Measurements from ENCODE around the gene NRG2. TPM values are rescaled to one million over a fixed set of nuclear protein-coding genes. Genes with fewer than 3 reads are reported as not detected.

NRG2 gene
- total and polyA plus RNA-seq, 2 experiments from 2014 or later = 0.37 to 1.3 TPM

DNA sequence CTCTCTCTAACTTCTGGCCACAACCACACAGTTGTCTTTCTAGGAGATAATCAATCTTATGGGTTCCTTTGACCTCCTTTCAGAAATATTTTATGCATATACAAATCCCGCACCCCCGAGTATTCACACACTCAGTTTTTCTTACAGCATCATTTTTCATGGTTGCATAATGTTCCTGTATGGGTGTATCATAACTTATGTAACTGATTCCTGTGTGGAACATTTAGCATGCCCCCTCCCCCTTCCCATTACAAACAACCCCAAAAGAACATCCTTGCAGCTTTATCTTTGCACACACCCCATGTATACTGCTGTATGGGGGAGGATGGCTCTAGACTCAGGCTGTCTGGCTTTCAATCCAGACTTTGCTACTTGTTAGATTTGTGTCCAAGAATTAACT is 153.7 kb downstream of the NRG2 start:
- H3K36me3 ChIP-seq (ENCODE audit: insufficient read depth) = no peaks in the 10 kb centered on the region
- Mint-ChIP-seq H3K27ac (no peak overlapping the region), H3K9me3 (no peaks in the 10 kb centered on the region), H3K4me1 (no peaks in the 10 kb centered on the region; the same call in 2 of the 3 replicates), H3K4me3 (no peak overlapping the region), H3K36me3 (ENCODE audit: low read depth) (no peaks in the 10 kb centered on the region), H3K27me3 (ENCODE audit: insufficient read depth, low read depth, poor library complexity) (peaks cover 15% of the 10 kb centered on the region)
- no peak overlapping the region for H3K4me3 ChIP-seq
- no peak for DNase-seq (ENCODE audit: low spot score)
- no peak overlapping the region for H2AFZ ChIP-seq
- no peak overlapping the region for H3K4me2 ChIP-seq
- H3F3A ChIP-seq (replicated peaks; ENCODE audit: low read depth) = no peaks in the 10 kb centered on the region
- ATAC-seq = no peak
- H3K79me2 ChIP-seq (replicated peaks; ENCODE audit: insufficient read depth) = no peaks in the 10 kb centered on the region
- TF ChIP-seq NANOG (IDR thresholded peaks at IDR 0.05; ENCODE audit: borderline replicate concordance) (no peak), POLR2AphosphoS5 (IDR thresholded peaks at IDR 0.05; ENCODE audit: low read depth) (no peak), STAT1 (IDR thresholded peaks at IDR 0.05; ENCODE audit: unreplicated experiment) (no peak), JUNB (IDR thresholded peaks at IDR 0.05; ENCODE audit: unreplicated experiment) (no peak), EZH2phosphoT487 (IDR thresholded peaks at IDR 0.05; ENCODE audit: unreplicated experiment) (no peak), CREB1 (CRISPR knock-in tag; IDR thresholded peaks at IDR 0.05; ENCODE audit: low read depth) (no peak), ZNF331 (CRISPR knock-in tag; IDR thresholded peaks at IDR 0.05; ENCODE audit: low read depth) (no peak)
- TF ChIP-seq, protein P1, sequence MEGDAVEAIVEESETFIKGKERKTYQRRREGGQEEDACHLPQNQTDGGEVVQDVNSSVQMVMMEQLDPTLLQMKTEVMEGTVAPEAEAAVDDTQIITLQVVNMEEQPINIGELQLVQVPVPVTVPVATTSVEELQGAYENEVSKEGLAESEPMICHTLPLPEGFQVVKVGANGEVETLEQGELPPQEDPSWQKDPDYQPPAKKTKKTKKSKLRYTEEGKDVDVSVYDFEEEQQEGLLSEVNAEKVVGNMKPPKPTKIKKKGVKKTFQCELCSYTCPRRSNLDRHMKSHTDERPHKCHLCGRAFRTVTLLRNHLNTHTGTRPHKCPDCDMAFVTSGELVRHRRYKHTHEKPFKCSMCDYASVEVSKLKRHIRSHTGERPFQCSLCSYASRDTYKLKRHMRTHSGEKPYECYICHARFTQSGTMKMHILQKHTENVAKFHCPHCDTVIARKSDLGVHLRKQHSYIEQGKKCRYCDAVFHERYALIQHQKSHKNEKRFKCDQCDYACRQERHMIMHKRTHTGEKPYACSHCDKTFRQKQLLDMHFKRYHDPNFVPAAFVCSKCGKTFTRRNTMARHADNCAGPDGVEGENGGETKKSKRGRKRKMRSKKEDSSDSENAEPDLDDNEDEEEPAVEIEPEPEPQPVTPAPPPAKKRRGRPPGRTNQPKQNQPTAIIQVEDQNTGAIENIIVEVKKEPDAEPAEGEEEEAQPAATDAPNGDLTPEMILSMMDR (conservative IDR thresholded peaks at IDR 0.05; ENCODE audit: low read depth in 2 of 2) = no peak
- TF ChIP-seq, protein P2, sequence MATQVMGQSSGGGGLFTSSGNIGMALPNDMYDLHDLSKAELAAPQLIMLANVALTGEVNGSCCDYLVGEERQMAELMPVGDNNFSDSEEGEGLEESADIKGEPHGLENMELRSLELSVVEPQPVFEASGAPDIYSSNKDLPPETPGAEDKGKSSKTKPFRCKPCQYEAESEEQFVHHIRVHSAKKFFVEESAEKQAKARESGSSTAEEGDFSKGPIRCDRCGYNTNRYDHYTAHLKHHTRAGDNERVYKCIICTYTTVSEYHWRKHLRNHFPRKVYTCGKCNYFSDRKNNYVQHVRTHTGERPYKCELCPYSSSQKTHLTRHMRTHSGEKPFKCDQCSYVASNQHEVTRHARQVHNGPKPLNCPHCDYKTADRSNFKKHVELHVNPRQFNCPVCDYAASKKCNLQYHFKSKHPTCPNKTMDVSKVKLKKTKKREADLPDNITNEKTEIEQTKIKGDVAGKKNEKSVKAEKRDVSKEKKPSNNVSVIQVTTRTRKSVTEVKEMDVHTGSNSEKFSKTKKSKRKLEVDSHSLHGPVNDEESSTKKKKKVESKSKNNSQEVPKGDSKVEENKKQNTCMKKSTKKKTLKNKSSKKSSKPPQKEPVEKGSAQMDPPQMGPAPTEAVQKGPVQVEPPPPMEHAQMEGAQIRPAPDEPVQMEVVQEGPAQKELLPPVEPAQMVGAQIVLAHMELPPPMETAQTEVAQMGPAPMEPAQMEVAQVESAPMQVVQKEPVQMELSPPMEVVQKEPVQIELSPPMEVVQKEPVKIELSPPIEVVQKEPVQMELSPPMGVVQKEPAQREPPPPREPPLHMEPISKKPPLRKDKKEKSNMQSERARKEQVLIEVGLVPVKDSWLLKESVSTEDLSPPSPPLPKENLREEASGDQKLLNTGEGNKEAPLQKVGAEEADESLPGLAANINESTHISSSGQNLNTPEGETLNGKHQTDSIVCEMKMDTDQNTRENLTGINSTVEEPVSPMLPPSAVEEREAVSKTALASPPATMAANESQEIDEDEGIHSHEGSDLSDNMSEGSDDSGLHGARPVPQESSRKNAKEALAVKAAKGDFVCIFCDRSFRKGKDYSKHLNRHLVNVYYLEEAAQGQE (IDR thresholded peaks at IDR 0.05; ENCODE audit: unreplicated experiment) = no peak
- TF ChIP-seq, protein P3, sequence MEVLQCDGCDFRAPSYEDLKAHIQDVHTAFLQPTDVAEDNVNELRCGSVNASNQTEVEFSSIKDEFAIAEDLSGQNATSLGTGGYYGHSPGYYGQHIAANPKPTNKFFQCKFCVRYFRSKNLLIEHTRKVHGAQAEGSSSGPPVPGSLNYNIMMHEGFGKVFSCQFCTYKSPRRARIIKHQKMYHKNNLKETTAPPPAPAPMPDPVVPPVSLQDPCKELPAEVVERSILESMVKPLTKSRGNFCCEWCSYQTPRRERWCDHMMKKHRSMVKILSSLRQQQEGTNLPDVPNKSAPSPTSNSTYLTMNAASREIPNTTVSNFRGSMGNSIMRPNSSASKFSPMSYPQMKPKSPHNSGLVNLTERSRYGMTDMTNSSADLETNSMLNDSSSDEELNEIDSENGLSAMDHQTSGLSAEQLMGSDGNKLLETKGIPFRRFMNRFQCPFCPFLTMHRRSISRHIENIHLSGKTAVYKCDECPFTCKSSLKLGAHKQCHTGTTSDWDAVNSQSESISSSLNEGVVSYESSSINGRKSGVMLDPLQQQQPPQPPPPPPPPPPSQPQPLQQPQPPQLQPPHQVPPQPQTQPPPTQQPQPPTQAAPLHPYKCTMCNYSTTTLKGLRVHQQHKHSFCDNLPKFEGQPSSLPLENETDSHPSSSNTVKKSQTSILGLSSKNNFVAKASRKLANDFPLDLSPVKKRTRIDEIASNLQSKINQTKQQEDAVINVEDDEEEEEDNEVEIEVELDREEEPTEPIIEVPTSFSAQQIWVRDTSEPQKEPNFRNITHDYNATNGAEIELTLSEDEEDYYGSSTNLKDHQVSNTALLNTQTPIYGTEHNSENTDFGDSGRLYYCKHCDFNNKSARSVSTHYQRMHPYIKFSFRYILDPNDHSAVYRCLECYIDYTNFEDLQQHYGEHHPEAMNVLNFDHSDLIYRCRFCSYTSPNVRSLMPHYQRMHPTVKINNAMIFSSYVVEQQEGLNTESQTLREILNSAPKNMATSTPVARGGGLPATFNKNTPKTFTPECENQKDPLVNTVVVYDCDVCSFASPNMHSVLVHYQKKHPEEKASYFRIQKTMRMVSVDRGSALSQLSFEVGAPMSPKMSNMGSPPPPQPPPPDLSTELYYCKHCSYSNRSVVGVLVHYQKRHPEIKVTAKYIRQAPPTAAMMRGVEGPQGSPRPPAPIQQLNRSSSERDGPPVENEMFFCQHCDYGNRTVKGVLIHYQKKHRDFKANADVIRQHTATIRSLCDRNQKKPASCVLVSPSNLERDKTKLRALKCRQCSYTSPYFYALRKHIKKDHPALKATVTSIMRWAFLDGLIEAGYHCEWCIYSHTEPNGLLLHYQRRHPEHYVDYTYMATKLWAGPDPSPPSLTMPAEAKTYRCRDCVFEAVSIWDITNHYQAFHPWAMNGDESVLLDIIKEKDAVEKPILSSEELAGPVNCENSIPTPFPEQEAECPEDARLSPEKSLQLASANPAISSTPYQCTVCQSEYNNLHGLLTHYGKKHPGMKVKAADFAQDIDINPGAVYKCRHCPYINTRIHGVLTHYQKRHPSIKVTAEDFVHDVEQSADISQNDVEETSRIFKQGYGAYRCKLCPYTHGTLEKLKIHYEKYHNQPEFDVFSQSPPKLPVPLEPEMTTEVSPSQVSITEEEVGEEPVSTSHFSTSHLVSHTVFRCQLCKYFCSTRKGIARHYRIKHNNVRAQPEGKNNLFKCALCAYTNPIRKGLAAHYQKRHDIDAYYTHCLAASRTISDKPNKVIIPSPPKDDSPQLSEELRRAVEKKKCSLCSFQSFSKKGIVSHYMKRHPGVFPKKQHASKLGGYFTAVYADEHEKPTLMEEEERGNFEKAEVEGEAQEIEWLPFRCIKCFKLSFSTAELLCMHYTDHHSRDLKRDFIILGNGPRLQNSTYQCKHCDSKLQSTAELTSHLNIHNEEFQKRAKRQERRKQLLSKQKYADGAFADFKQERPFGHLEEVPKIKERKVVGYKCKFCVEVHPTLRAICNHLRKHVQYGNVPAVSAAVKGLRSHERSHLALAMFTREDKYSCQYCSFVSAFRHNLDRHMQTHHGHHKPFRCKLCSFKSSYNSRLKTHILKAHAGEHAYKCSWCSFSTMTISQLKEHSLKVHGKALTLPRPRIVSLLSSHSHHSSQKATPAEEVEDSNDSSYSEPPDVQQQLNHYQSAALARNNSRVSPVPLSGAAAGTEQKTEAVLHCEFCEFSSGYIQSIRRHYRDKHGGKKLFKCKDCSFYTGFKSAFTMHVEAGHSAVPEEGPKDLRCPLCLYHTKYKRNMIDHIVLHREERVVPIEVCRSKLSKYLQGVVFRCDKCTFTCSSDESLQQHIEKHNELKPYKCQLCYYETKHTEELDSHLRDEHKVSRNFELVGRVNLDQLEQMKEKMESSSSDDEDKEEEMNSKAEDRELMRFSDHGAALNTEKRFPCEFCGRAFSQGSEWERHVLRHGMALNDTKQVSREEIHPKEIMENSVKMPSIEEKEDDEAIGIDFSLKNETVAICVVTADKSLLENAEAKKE (CRISPR knock-in tag; IDR thresholded peaks at IDR 0.05) = no peak
- no peaks in the 10 kb centered on the region for H3K4me1 ChIP-seq (ENCODE audit: insufficient read depth)
- H3K9me2 ChIP-seq (ENCODE audit: insufficient read depth) = no peaks in the 10 kb centered on the region
- H3K27me3 ChIP-seq (ENCODE audit: insufficient read depth) = no peaks in the 10 kb centered on the region
- H4K20me1 ChIP-seq (replicated peaks; ENCODE audit: insufficient read depth) = no peaks in the 10 kb centered on the region
- no peak overlapping the region for H3K27ac ChIP-seq (ENCODE audit: low read depth)

Measured in GM23338 (cell line).